Gastrocnemius medialis (tissue), 4 donors: ENCODE measurements around the gene HOXA6.

ENCODE experiments used
- POLR2A ChIP-seq, 2 donors: fragments of 450-650 bp; IDR thresholded peaks; one replicate each; pipeline ENCODE4 v1.6.1; 2017; ENCODE audit warnings: antibody characterized with exemption in 2 of 2, mild to moderate bottlenecking in 2 of 2, moderate library complexity in 2 of 2
- TF ChIP-seq, protein P1 (sequence below), 5 experiments: fragments of 450-650 bp in 3 of 5; fragments of 200-600 bp in 2 of 5; sonication (generic) in 2 of 5; IDR thresholded peaks in 4 of 5; conservative IDR thresholded peaks in 1 of 5; 1 replicate in 4 of 5; 2 replicates in 1 of 5; pipeline ENCODE4 v1.5.1; 2016 to 2019; ENCODE audit warnings: antibody characterized with exemption in 5 of 5, mild to moderate bottlenecking in 3 of 5, moderate library complexity in 3 of 5

DNA sequence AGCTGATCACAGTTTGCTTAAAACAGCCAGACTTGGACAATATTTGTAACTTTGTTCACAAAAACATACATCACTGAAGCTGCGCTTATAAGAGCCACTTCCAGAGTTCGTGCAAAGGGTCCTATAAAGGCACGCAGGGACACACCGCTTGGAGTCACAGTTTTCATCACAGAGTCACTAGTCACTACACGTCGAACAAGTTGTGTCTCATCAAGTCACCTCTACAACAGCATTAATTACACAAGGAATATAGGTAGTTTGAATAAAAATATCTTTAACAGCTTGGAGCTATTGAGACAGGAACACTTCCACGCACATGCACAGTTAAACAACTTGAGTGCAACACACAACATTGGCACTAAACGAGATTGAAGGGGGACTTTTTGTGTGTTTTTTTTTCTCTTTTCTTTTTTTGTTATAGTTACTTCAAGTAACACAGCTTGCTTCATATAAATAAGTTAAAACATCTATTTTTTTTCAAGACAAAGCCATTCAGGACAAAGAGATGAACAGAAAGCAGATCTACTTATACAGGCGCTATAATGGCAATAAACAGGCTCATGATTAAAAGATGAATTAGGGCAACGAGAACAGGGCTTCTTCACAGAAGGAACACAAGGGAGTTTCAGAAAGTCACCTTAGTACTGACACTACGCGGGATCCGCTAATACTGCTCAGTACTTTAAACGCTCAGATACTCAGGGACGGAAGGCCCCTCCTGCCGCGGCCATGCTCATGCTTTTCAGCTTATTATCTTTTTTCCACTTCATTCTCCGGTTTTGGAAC lies 6.2 kb downstream of the HOXA6 start:
- TF ChIP-seq POLR2A (IDR thresholded peaks at IDR 0.05): no peak
- TF ChIP-seq, protein P1, sequence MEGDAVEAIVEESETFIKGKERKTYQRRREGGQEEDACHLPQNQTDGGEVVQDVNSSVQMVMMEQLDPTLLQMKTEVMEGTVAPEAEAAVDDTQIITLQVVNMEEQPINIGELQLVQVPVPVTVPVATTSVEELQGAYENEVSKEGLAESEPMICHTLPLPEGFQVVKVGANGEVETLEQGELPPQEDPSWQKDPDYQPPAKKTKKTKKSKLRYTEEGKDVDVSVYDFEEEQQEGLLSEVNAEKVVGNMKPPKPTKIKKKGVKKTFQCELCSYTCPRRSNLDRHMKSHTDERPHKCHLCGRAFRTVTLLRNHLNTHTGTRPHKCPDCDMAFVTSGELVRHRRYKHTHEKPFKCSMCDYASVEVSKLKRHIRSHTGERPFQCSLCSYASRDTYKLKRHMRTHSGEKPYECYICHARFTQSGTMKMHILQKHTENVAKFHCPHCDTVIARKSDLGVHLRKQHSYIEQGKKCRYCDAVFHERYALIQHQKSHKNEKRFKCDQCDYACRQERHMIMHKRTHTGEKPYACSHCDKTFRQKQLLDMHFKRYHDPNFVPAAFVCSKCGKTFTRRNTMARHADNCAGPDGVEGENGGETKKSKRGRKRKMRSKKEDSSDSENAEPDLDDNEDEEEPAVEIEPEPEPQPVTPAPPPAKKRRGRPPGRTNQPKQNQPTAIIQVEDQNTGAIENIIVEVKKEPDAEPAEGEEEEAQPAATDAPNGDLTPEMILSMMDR (IDR thresholded peaks at IDR 0.05 in 4 of 5, conservative IDR thresholded peaks at IDR 0.05 in 1 of 5): no peak
